ENCODE data around the gene MFNG.

Gene MFNG

DNA sequence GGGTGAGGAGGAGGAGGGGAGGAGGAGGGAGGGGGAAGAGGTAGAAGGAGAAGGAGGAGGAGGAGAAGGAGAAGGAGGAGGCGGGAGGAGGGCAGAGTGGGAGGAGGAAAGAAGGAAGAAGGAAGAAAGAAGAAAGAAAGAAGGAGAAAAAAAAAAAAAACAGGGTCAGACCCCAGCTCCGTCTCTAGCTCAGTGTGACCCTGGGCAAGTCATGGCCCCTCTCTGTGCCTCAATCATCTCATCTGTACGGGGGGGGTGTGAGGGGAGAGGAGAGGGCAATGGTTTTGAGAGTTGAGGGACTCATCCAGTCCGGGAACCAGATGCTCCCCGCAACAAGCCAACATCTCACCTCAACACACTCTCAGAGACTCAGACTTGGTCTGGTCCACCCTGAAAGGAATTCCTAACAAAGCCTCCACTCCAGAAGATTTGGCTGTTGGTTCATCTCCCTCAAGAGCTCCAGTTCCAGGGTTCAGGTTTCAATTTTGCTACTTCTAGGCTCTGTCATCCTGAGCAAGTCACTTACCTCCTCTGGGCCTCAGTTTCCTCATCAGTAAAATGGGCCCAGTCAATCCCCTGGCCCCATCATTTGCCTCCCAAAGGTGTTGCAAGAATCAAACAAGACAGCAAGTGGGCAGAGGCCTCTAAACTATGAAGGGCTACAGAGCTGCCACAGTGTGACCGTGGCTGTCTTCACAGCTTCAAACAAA lies 25.4 kb upstream of the MFNG start:
- no peak for DNase-seq (ENCODE audit: low read depth)
- H3K4me3 ChIP-seq (ENCODE audit: control insufficient read depth, low read depth, low read length): no peak overlapping the region
- TF ChIP-seq, protein P1, sequence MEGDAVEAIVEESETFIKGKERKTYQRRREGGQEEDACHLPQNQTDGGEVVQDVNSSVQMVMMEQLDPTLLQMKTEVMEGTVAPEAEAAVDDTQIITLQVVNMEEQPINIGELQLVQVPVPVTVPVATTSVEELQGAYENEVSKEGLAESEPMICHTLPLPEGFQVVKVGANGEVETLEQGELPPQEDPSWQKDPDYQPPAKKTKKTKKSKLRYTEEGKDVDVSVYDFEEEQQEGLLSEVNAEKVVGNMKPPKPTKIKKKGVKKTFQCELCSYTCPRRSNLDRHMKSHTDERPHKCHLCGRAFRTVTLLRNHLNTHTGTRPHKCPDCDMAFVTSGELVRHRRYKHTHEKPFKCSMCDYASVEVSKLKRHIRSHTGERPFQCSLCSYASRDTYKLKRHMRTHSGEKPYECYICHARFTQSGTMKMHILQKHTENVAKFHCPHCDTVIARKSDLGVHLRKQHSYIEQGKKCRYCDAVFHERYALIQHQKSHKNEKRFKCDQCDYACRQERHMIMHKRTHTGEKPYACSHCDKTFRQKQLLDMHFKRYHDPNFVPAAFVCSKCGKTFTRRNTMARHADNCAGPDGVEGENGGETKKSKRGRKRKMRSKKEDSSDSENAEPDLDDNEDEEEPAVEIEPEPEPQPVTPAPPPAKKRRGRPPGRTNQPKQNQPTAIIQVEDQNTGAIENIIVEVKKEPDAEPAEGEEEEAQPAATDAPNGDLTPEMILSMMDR (conservative IDR thresholded peaks at IDR 0.05; ENCODE audit: control insufficient read depth, insufficient read depth, low read depth, low read length): no peak

DNA sequence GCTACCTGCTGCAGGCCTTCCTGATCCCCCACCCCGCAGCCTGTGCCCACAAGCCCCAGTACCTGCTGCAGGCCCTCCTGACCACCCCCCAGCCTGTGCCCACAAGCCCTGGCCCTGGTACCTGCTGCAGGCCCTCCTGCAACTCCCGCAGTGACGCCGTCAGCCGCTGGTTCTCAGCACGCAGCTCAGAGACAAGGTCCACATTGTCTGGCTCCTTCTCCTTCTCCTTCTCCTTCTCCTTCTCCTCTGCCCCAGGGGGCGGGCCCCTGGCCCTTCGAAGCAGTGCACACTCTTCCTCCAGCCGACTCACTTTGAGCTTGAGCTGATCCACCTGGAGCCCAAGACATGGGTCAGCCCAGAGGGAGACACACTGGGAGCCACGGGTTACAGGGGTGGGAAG lies 23.9 kb upstream of the MFNG start:
- TF ChIP-seq, protein P1 (conservative IDR thresholded peaks at IDR 0.05; ENCODE audit: control insufficient read depth, insufficient read depth, low read depth, low read length): no peak
- no peak for DNase-seq (ENCODE audit: low read depth)
- H3K4me3 ChIP-seq (ENCODE audit: control insufficient read depth, low read depth, low read length): no peak overlapping the region

DNA sequence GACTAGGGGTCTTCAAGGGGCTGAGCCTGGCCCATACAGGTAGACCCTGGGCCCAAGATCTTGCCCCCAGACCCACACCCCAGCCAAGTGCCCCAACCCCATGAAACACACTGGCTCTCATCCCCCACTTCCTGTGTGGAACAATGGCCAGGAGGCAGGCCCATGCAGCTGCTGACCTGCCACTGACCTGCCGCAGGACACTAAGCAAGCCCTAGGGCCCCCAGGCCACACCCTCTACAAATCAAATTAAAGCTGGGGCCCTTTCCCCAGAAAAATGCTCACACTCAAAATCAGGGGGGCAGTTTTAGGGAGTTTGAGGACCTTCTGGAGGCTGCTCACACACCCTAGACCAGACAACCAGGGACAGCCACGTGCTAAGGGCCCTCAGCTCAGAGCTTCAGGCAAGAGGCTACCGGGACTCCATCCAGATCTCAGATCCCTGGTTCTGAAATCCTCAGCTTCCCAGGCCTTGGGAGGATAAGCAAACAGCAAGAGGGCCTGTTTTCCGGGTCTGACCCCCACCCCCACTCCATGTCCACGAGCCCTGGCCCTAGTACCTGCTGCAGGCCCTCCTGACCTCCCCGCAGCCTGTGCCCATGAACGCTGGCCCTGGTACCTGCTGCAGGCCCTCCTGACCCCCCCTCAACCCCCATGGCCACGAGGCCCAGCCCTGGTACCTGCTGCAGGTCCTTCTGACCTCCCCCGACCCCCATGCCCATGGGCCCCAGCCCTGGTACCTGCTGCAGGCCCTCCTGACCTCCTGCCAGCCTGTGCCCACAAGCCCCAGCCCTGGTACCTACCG lies 23.1 kb upstream of the MFNG start:
- no peak overlapping the region for H3K4me3 ChIP-seq (ENCODE audit: control insufficient read depth, low read depth, low read length)
- no peak for DNase-seq (ENCODE audit: low read depth)
- TF ChIP-seq, protein P1 (conservative IDR thresholded peaks at IDR 0.05; ENCODE audit: control insufficient read depth, insufficient read depth, low read depth, low read length): no peak

DNA sequence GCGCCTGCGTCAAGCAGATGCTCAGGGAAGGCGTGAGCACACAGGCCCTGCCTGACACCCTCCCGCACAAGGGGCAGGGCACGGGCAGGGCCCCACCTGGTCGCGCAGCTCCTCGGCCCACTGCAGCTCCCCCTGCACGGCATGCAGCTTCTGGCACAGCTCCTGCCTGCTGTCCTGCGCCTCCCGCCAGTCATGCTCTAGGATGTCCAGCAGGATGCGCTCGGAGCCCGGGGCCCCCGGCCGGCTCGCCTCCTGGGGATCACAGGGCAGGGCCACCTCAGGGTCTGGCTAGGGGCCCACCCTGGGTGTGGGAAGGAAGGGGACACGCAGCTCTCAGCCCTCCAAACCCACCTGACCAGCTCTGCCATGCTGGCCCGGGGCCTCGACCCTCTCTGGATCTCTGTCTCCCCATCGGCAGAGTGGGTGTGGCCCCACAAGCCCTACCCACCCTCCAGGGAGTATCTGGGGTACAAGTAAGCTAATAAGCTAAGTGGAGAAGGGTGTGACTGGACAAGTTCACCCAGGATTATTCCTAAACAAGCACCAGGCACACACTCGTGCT lies 22.3 kb upstream of the MFNG start:
- H3K4me3 ChIP-seq (ENCODE audit: control insufficient read depth, low read depth, low read length): no peak overlapping the region
- DNase-seq (ENCODE audit: low read depth): no peak
- TF ChIP-seq, protein P1 (conservative IDR thresholded peaks at IDR 0.05; ENCODE audit: control insufficient read depth, insufficient read depth, low read depth, low read length): no peak

DNA sequence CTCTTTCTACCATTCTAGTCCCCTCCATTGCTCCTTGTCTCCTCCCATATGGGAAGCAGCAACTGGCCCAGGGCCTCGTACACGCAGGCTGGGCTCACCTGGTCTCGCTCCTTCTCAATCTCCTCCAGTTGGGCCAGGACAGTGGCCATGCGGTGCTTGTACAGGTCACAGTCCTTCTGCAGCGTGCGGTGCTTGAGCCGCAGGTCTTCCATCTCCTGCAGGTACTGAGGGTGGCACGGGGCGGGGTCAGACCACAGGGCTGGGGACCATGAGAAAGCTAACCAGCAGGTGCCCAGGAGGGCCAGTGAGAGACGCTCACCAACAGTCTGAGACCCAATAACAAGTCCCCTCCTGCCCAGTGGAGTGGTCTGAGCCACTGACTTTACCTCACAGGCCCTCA lies 21.5 kb upstream of the MFNG start:
- no peak overlapping the region for H3K4me3 ChIP-seq (ENCODE audit: control insufficient read depth, low read depth, low read length)
- TF ChIP-seq, protein P1 (conservative IDR thresholded peaks at IDR 0.05; ENCODE audit: control insufficient read depth, insufficient read depth, low read depth, low read length): no peak
- no peak for DNase-seq (ENCODE audit: low read depth)

DNA sequence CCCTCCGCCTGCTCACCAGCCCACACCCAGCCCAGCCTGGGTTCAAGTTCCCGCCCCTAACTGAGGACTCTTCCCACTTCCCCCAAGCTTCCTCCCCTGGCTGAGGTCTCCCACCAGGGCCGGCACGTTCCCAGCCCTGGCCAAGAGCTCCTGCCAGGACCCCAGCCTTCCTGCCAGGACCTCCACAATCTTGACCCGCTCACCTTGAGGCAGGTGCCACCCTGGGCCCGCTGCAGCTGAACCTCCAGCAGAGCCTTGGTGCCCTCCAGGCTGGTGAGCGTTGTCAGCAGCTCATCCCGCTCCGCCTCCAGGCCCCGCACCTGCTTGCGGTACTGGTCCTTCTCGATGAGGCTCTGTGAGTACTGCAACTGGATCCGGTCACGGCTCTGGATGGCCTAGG lies 19.8 kb upstream of the MFNG start:
- TF ChIP-seq, protein P1 (conservative IDR thresholded peaks at IDR 0.05; ENCODE audit: control insufficient read depth, insufficient read depth, low read depth, low read length): no peak
- DNase-seq (ENCODE audit: low read depth): no peak
- no peak overlapping the region for H3K4me3 ChIP-seq (ENCODE audit: control insufficient read depth, low read depth, low read length)

Data from fibroblast of mammary gland (primary cell).